Stimulated activated CD4-positive, alpha-beta T cell treated with anti-CD3 and anti-CD28 coated beads, TNF-alpha, amount 100 ng/mL, for 24 hours (primary cell): ENCODE results near the gene SIK3.

Experiments
- DNase-seq, 3 experiments: peaks; one replicate each; pipeline ENCODE4 v3.0.0-alpha.2; 2020; ENCODE audit warnings: low read depth in 3 of 3

Gene SIK3

GRCh38 chr11:117009905-117010605 lies 88.2 kb downstream of the SIK3 start:
- no peak for DNase-seq

DNA sequence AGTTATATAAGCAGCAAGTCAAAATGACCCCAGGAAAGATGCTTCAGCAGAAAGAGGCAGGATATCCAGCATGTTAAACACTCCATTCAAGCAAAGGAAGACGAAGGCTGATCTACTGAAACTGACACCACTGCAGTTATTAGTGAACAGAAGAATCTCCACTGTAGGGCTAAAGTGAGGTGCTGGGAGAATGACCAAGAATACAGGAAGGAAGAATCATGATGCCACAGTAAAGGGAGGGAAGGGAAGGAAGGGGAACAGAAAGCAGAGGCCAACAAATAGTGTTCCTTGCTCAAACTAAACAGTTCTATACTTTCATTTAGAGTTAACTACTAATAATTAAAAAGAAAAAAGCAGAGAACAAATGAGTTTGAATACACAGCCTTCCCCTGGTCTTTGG lies 92.5 kb downstream of the SIK3 start:
- DNase-seq = no peak

DNA sequence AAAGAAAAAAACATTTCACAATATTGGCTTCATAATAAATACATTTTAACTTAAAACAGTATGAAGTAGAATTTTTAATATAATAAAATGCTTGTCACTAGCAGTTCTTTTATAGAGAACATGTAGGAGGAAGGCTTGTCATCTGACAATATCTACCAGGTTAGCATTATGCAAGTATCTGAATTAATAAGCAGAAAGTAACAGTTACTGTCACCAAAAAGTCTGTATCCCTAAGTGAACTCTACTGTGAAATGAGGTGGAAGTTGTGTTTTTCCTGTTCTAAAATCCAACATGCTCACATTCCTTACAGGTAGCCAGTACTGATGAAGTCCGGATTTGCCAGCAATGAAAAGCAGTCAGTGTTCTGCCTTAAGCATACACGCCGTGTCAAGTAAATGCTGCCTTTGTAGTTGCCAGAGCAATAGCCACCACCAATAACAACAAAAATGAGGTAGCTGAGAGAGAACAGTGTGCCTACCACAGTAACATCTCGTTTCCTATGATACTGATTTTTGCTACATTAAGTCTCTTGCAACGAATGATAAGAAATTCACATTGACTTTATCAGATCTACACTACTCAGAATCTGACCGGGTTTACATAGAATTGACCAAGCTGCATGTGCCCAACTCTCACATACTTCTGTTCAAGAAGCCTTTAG lies 95.5 kb downstream of the SIK3 start:
- no peak for DNase-seq

DNA sequence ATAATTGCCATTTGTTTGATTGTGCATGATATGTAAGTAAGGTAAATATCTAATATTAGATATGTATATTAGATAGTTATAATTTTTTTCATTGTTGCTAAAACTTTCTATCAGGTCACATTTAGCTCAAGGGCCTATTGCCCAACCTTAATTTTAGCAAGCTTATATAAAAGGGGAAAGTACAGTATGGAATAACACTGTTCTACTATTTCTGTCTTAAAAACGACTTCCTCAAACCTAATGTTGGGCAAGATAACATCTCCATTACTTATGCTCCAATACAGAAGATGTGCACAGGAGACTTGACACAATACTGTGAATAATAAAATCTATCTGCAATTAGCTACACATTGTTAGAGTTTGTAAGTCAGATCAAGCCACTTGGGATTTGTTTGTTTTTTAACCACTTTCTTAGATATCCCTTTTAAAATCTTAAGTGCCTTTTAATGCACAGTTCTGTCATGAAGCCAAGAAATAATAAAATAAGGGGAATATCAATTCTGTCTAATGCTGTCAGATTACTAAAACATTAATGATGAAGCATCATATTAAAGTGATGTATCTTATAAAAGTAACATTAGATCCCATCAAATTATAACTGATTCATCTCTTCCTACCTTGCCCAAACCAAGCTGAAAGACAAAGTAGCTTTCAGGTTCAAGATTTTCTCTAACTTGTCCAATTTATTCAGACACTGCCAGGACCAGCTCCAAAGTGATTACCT lies 98.1 kb downstream of the SIK3 start:
- DNase-seq = no peak

GRCh38 chr11:116997071-116997470 lies 101.2 kb downstream of the SIK3 start:
- DNase-seq = no peak

- DNase-seq = no peak
Measured at GRCh38 chr11:116994195-116994594, 104.0 kb downstream of the SIK3 start.

GRCh38 chr11:116993599-116993998 lies 104.6 kb downstream of the SIK3 start:
- DNase-seq = no peak

DNA sequence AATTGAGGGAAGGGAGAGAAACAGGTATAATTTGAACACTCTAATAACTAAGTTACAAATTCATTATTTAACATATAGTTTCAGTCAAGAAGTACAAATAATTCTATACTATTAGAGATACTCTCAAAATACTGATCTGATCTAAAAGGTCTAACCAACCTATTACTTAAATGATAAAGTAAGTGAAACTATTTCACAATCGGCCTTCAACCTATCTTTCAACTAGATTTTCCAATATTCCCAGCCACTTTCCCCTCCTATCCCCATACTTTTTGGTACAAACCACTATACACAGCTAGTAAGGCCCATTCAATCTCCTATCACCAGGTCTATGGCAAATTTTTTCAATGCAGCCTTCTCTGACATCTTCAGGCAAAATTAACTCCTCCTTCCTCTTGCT lies 106.7 kb downstream of the SIK3 start:
- DNase-seq = no peak

GRCh38 chr11:116990811-116991210 lies 107.4 kb downstream of the SIK3 start:
- DNase-seq = no peak

GRCh38 chr11:116990061-116990473 lies 108.2 kb downstream of the SIK3 start:
- DNase-seq = no peak

DNA sequence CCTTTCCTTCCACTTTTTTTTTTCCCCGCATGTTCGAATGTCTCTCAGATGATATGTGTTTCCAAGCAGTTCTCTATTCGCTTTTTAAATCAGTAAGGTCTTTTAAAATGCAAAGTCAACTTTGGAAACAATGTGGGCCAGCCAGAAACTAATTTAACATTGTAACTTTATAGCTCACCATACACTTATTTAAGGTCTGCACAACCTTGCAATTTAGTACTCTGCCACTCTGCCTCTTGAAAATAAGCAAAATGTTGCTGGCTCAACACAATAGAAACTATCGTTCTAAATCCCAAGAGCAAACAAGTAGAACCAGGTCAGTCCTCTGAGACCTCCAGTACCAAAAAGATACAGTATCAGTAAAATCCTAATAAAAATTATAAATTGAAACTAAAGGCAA lies 109.0 kb downstream of the SIK3 start:
- DNase-seq = no peak

- DNase-seq = no peak
Measured at GRCh38 chr11:116986521-116987105, 111.6 kb downstream of the SIK3 start.

DNA sequence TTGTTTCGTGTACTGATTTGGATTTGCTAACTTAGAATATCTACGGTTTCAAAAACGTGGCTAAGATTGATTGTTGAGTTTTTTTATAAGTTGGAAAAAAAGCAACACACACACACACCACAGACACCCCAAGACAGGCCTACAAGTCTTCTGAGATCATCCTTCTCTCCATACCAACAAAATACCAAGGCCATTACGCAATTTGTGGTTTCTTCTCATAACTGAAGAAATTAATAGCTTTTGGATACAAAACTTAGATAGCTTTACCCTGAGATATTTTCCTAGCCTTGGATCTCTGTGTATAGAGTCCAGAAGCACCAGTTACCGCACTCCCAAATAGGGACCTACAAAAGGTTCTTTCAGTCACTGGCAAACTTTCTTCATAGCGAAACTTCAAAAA lies 113.6 kb downstream of the SIK3 start:
- no peak for DNase-seq

DNA sequence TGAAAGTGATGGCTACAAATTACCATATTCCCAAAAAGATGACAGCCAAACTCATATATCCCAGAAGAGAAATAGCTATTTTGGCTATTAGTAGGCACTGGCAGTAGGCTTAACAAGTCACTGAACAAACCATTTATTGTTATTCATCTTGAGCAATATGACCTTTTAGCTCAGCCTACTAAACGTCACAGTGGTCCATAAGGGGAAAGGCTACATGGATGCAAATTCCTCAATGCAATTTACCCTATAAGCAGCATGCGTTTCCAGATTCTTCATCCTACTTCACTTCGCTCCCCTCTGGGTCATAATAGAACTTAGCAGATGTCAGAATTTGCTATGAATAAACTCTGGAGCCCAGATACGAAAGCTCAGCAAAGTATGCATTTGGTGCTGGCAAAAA lies 114.0 kb downstream of the SIK3 start:
- no peak for DNase-seq

DNA sequence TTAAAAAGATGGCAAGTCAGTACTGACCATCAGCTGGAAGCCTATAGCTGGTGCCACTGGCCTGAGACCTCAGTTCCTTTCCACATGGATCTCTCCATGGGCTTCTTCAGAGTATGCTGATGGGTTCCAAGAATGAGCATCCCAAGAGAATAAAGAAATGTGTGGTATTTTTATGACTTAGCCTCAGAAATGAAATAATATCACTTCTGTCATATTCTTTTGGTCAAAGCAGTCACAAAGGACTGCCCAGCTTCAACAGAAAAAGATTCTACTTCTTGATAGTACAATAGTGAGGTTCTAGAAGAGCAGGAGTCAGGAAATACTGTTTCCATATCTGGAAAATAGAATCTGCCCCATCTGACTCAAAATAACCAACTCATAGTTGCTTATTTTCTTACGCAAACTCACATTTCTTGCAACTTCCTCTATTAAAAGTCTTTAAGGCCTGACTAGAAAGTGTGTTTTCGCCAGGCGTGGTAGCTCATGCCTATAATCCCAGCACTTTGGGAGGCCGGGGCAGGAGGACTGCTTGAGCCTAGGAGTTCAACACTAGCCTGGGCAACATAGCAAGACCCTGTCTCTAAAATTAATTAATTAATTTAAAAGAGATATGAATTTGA lies 116.9 kb downstream of the SIK3 start:
- DNase-seq = no peak

- DNase-seq = no peak
Measured at GRCh38 chr11:116980136-116980793, 118.0 kb downstream of the SIK3 start.

DNA sequence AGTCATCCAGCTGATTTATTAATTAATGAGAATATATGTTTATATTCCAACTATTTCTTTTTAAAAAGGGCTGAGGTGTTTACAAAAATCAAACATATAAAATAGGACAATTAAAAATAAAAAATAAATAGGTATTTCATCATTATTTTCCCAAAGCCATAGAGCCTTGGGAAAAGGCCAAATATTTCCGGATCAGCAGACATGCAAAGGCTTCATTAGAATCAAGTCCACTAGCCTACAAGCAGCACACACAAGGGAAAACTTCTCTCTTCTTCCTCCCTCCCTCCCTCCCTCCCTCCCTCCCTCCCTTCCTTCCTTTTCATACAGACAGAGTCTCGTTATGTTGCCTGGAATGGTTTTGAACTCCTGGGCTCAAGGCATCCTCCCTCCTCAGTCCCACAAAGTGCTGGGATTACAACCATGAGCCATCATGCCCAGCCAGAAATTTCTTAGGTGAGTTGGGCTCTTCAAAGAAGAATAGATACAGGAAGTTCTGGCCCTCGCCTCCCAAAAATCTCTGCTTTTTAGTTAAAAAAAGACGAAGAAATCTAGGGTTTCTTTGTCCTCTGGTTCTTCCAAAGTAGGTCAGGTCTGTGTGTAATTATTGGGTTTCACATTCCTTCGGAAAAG lies 121.2 kb downstream of the SIK3 start:
- no peak for DNase-seq

GRCh38 chr11:116975661-116976060 lies 122.6 kb downstream of the SIK3 start:
- DNase-seq = no peak

DNA sequence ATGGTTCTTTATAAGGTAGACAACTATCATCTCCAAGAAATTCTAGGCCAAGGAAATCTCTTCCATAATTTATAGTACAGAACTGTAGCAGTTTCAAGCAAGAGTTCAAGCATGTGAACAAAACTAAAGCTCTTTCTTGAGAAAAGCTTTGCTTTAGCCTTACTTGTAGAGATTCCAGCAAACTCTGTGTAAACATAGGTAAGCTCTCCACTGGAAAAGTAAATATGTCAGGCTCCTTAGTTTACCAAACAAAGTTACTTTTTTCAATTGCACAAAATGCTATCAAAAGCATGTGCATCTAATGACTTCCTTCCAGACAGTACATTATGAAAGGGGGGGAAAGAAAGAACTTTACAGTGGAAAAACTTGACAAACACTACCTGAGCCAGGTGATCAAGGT lies 125.0 kb downstream of the SIK3 start:
- DNase-seq = no peak

DNA sequence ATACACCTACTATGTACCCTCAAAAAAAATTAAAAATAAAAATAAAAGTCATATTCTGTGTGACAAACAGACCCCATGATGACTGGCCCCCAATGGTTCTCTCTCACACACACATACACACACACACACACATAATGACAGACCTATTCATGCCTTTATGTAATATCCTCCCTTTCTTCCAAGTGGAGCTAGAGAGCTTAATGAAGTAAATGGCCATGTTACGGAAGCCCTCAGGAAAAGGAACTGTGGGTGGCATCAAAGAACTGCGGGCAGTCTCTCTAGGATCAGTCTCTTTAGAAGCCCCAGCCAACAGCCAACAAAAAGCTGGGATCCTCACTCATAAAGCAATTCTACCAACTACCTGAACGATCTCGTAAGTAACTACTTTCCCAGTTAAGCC lies 125.5 kb downstream of the SIK3 start:
- DNase-seq = no peak
